PC-3 (cell line): Measurements from ENCODE around the gene SNRNP25. TPM values are rescaled to one million over a fixed set of nuclear protein-coding genes. Genes with fewer than 3 reads are reported as not detected.

Experiments used
- ATAC-seq: fragments of 200-7000 bp; cut with Tn5 transposase; 2 replicates; pipeline ENCODE4 v1.9.1; 2020; ENCODE audit warnings: mild to moderate bottlenecking, moderate library complexity
- BruUV-seq: library from RNA; stranded (reverse); fragments of 400-500 nt; replicated peaks from 2 replicates; lab custom pipeline; 2021; lab: Mats Ljungman, UMichigan
- CTCF ChIA-PET: fragments of 300-600 bp; sonication (Branson Sonifier 250); formaldehyde crosslinking; loops from one replicate; lab custom pipeline; 2022; ENCODE audit warnings: antibody characterized with exemption; lab: Charles Lee
- POLR2A ChIA-PET: fragments of 300-600 bp; sonication (Branson Sonifier 250); formaldehyde crosslinking; loops from one replicate; lab custom pipeline; 2022; ENCODE audit warnings: antibody characterized with exemption; ENCODE audit not compliant: unreplicated experiment; lab: Charles Lee
- DNase-seq: peaks from one replicate; pipeline ENCODE4 v3.0.0-alpha.2; 2015
- H2AFZ ChIP-seq: fragments of 300-600 bp; sonication (generic); 2 replicates; pipeline ENCODE4 v1.6.0; 2016; ENCODE audit warnings: antibody characterized with exemption, low read length
- H3F3A ChIP-seq: fragments of 300-600 bp; sonication (generic); one replicate; pipeline ENCODE4 v1.6.0; 2017; ENCODE audit warnings: antibody characterized with exemption, low read length, control low read depth, mild to moderate bottlenecking; ENCODE audit not compliant: unreplicated experiment
- H3K27ac ChIP-seq: fragments of 300-600 bp; sonication (generic); 2 replicates; pipeline ENCODE4 v1.5.1; 2016; ENCODE audit warnings: mild to moderate bottlenecking, low read length
- H3K27me3 ChIP-seq: fragments of 300-600 bp; sonication (generic); 2 replicates; pipeline ENCODE4 v1.6.1; 2016; ENCODE audit warnings: low read length, mixed read lengths
- H3K36me3 ChIP-seq: fragments of 300-600 bp; sonication (generic); 2 replicates; pipeline ENCODE4 v1.6.1; 2016; ENCODE audit warnings: low read depth, mixed run types, low read length, mixed read lengths
- H3K4me1 ChIP-seq: fragments of 300-600 bp; sonication (generic); 2 replicates; pipeline ENCODE4 v1.5.1; 2016; ENCODE audit warnings: low read length; ENCODE audit not compliant: insufficient read depth
- H3K4me2 ChIP-seq: fragments of 300-600 bp; sonication (generic); 2 replicates; pipeline ENCODE4 v1.6.0; 2016; ENCODE audit warnings: low read length
- H3K4me3 ChIP-seq: fragments of 300-600 bp; sonication (generic); 2 replicates; pipeline ENCODE4 v1.5.1; 2016; ENCODE audit warnings: mild to moderate bottlenecking, low read length, mixed read lengths
- H3K79me2 ChIP-seq: fragments of 300-600 bp; sonication (generic); 2 replicates; pipeline ENCODE4 v1.6.1; 2017; ENCODE audit warnings: low read length, mixed read lengths
- H3K9ac ChIP-seq: fragments of 300-600 bp; sonication (generic); 2 replicates; pipeline ENCODE4 v1.6.0; 2016; ENCODE audit warnings: mild to moderate bottlenecking, low read length
- H3K9me2 ChIP-seq: fragments of 300-600 bp; sonication (generic); replicated peaks from 2 replicates; pipeline ENCODE4 v1.6.1; 2016; ENCODE audit warnings: mixed run types, low read length, mixed read lengths
- H3K9me3 ChIP-seq: fragments of 300-600 bp; sonication (generic); 2 replicates; pipeline ENCODE4 v1.6.1; 2016; ENCODE audit warnings: low read length, mixed read lengths
- H4K20me1 ChIP-seq: fragments of 300-600 bp; sonication (generic); 2 replicates; pipeline ENCODE4 v1.6.1; 2016; ENCODE audit warnings: low read length, mixed read lengths
- EZH2 ChIP-seq: fragments of 300-600 bp; sonication (generic); IDR thresholded peaks from one replicate; pipeline ENCODE4 v1.6.1; 2017; ENCODE audit warnings: antibody characterized with exemption, mild to moderate bottlenecking, low read length; ENCODE audit not compliant: unreplicated experiment
- EZH2phosphoT487 ChIP-seq: fragments of 300-600 bp; sonication (generic); IDR thresholded peaks from 2 replicates; pipeline ENCODE4 v1.6.1; 2018; ENCODE audit warnings: mild to moderate bottlenecking, antibody characterized with exemption, low read length, borderline replicate concordance
- intact Hi-C: fragments of 100-400 bp; cut with micrococcal nuclease; formaldehyde crosslinking; loops from 2 replicates; pipeline ENCODE4 v1.9.0; 2023
- total RNA-seq: library from RNA; depleted of rRNA; stranded (reverse); fragments of >200 nt; gene quantifications from 2 replicates; pipeline ENCODE4 v1.2.3, GENCODE V29; 2014
- TF ChIP-seq, protein P1 (sequence below): fragments of 300-600 bp; sonication (generic); conservative IDR thresholded peaks from 2 replicates; pipeline ENCODE4 v1.5.1; 2017; ENCODE audit warnings: antibody characterized with exemption, low read depth, mild to moderate bottlenecking, low read length

Gene SNRNP25
- total RNA-seq, 1 experiment from 2014 or later, result 45.8 TPM

DNA sequence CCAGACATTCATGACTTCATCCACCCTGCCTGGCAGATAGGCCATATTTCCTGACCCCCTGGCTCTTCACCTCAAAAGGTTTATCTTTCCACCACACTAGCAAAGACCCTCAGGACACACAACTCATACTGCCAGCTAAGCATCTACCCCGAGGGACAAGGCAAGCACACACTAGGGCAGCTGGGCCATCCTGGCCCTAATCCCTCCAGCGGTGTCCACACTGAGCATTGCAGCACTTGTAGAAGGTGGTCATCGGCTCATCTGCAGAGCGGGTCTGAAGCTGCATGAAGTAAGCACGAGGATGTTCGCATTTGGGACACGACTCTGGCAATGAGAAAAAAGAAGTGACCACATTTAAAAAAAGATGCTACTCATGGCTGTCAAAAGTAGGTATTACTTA is 6.4 kb upstream of the SNRNP25 start:
- Histone ChIP-seq H3K9ac (no peak overlapping the region), H3K79me2 (peaks cover 25% of the 10 kb centered on the region), H4K20me1 (no peaks in the 10 kb centered on the region), H3K4me2 (no peak overlapping the region), H3K36me3 (peaks cover 8% of the 10 kb centered on the region), H2AFZ (no peak overlapping the region), H3K4me1 (peaks cover 10% of the 10 kb centered on the region), H3K9me3 (no peaks in the 10 kb centered on the region), H3F3A (no peaks in the 10 kb centered on the region), H3K27me3 (no peaks in the 10 kb centered on the region), H3K4me3 (no peak overlapping the region), H3K27ac (no peak overlapping the region), H3K9me2 (no peaks in the 10 kb centered on the region)
- no peak for DNase-seq
- no TSS peak for BruUV-seq
- POLR2A ChIA-PET, result no interaction called here
- no peak for ATAC-seq
- TF ChIP-seq EZH2phosphoT487 (no peak), EZH2 (no peak)
- TF ChIP-seq, protein P1, sequence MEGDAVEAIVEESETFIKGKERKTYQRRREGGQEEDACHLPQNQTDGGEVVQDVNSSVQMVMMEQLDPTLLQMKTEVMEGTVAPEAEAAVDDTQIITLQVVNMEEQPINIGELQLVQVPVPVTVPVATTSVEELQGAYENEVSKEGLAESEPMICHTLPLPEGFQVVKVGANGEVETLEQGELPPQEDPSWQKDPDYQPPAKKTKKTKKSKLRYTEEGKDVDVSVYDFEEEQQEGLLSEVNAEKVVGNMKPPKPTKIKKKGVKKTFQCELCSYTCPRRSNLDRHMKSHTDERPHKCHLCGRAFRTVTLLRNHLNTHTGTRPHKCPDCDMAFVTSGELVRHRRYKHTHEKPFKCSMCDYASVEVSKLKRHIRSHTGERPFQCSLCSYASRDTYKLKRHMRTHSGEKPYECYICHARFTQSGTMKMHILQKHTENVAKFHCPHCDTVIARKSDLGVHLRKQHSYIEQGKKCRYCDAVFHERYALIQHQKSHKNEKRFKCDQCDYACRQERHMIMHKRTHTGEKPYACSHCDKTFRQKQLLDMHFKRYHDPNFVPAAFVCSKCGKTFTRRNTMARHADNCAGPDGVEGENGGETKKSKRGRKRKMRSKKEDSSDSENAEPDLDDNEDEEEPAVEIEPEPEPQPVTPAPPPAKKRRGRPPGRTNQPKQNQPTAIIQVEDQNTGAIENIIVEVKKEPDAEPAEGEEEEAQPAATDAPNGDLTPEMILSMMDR, result no peak
- intact Hi-C loops, result no loop called here
- CTCF ChIA-PET, result no interaction called here

DNA sequence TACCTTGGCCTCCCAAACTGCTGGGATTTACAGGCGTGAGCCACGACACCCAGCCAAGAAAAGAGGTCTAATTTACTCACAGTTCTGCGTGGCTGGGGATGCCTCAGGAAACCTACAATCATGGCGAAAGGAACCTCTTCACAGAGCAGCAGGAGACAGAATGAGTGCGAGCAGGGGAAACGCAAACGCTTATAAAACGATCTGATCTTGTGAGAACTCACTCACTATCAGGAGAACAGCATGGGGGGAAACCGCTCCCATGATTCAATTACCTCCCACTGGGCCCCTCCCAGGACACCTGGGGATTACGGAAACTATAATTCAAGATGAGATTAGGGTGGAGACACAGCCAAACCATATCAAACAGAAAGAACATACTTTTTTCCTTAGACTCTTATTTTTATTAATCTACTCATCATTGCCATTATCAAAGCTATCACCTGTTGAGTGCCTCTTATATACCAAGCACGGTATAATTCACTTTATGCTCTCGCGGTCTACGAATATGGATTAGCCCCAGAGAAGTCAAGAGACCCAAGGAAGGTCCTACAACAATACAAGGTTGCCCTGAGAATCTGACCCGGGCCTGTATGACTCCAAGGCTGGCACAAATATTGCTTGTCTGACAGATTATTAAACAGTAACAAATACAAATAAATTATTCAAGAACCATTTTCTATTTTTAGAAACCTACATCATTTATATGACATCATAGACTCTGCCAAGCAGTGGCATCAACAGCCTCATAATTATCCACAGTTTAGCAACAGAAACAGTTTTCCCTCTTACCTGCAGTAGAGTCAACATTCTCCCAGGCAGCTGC is 2.6 kb upstream of the SNRNP25 start:
- Histone ChIP-seq H3K27me3 (no peaks in the 10 kb centered on the region), H3K9me2 (no peaks in the 10 kb centered on the region), H3K9me3 (no peaks in the 10 kb centered on the region), H4K20me1 (no peaks in the 10 kb centered on the region), H3K4me1 (0 out of 2 replicates have a peak, but pooled peaks cover 5% of the 10 kb centered on the region), H2AFZ (no peak overlapping the region), H3F3A (no peaks in the 10 kb centered on the region), H3K4me2 (peak overlapping the region; percentile 82), H3K9ac (no peak overlapping the region), H3K79me2 (peaks cover 53% of the 10 kb centered on the region), H3K27ac (no peak overlapping the region), H3K4me3 (peak overlapping the region; percentile 93), H3K36me3 (peaks cover 5% of the 10 kb centered on the region)
- ATAC-seq (no peak), DNase-seq (no peak)
- ChIA-PET CTCF (interaction anchor here (0.5 kb wide), 1 partner anchor 154 kb away, joined by 3 read pairs; no protein-coding TSS in a partner anchor), POLR2A (no interaction called here)
- no peak for TF ChIP-seq EZH2
- intact Hi-C loops, result no loop called here
- TSS peak; percentile 17 for BruUV-seq

DNA sequence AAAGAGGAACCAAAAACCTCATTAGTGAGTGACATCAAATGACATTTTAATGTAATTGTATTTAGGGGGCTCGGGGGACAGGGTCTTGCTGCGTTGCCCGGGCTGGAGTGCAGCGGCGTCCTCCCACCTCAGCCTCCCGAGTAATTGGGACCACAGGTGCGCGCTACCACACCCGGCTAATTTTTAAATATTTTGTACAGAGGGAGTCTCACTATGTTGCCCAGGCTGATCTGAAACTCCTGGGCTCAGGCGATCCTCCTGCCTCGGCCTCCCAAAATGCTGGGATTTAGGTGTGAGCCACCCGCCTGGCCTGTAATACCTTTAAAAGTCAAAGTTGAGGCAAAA is 581 bp downstream of the SNRNP25 start:
- Histone ChIP-seq H4K20me1 (no peaks in the 10 kb centered on the region), H3K4me2 (peak overlapping the region; percentile 93), H3K4me3 (peak overlapping the region; percentile 93), H2AFZ (peak overlapping the region; percentile 95), H3K27ac (no peak overlapping the region), H3K4me1 (0 out of 2 replicates have a peak, but pooled peaks cover 5% of the 10 kb centered on the region), H3K36me3 (no peaks in the 10 kb centered on the region; the same call in 1 of the 2 replicates), H3K27me3 (no peaks in the 10 kb centered on the region), H3K79me2 (peaks cover 50% of the 10 kb centered on the region), H3K9me3 (no peaks in the 10 kb centered on the region), H3K9me2 (no peaks in the 10 kb centered on the region), H3K9ac (peak overlapping the region; percentile 93), H3F3A (no peaks in the 10 kb centered on the region)
- ChIA-PET POLR2A (no interaction called here), CTCF (interaction anchor here (1.2 kb wide), 1 partner anchor 11 kb away, joined by 7 read pairs; no protein-coding TSS in a partner anchor)
- ATAC-seq (peak; percentile 1; the same call in 1 of the 2 replicates), DNase-seq (no peak)
- BruUV-seq, result TSS peak; percentile 49
- intact Hi-C loops, result no loop called here
- no peak for TF ChIP-seq EZH2
- TF ChIP-seq, protein P1, result no peak
- no peak for TF ChIP-seq EZH2phosphoT487
